ENCODE data around the gene PHOX2A. TPM values are rescaled to one million over a fixed set of nuclear protein-coding genes. Genes with fewer than 3 reads are reported as not detected.

PHOX2A gene
- total RNA-seq, 1 experiment from 2014 or later, result 1.6 TPM

DNA sequence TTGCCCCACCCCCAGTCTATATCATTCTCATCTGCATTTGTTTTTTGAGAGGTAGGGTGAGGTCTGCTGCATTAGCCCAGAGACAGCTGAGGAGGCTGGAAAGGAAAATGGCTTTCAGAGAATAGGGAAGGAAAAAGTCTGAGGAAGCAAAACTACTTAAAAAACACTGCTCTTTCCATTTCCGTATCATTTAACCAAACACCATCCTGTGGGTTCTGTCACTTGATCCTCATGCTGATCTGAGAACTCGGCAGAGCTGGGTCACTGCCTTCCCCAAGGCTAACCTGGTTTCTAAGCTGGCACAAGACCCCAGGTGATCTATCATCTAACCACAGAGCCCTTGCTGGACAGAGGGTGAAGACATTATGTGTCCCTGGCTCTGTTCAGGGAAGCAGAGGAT, 26.1 kb downstream of the PHOX2A start (continued):
- TF ChIP-seq, protein P1, sequence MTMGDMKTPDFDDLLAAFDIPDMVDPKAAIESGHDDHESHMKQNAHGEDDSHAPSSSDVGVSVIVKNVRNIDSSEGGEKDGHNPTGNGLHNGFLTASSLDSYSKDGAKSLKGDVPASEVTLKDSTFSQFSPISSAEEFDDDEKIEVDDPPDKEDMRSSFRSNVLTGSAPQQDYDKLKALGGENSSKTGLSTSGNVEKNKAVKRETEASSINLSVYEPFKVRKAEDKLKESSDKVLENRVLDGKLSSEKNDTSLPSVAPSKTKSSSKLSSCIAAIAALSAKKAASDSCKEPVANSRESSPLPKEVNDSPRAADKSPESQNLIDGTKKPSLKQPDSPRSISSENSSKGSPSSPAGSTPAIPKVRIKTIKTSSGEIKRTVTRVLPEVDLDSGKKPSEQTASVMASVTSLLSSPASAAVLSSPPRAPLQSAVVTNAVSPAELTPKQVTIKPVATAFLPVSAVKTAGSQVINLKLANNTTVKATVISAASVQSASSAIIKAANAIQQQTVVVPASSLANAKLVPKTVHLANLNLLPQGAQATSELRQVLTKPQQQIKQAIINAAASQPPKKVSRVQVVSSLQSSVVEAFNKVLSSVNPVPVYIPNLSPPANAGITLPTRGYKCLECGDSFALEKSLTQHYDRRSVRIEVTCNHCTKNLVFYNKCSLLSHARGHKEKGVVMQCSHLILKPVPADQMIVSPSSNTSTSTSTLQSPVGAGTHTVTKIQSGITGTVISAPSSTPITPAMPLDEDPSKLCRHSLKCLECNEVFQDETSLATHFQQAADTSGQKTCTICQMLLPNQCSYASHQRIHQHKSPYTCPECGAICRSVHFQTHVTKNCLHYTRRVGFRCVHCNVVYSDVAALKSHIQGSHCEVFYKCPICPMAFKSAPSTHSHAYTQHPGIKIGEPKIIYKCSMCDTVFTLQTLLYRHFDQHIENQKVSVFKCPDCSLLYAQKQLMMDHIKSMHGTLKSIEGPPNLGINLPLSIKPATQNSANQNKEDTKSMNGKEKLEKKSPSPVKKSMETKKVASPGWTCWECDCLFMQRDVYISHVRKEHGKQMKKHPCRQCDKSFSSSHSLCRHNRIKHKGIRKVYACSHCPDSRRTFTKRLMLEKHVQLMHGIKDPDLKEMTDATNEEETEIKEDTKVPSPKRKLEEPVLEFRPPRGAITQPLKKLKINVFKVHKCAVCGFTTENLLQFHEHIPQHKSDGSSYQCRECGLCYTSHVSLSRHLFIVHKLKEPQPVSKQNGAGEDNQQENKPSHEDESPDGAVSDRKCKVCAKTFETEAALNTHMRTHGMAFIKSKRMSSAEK (CRISPR knock-in tag; IDR thresholded peaks at IDR 0.05; ENCODE audit: borderline replicate concordance), result no peak
- TF ChIP-seq, protein P2, sequence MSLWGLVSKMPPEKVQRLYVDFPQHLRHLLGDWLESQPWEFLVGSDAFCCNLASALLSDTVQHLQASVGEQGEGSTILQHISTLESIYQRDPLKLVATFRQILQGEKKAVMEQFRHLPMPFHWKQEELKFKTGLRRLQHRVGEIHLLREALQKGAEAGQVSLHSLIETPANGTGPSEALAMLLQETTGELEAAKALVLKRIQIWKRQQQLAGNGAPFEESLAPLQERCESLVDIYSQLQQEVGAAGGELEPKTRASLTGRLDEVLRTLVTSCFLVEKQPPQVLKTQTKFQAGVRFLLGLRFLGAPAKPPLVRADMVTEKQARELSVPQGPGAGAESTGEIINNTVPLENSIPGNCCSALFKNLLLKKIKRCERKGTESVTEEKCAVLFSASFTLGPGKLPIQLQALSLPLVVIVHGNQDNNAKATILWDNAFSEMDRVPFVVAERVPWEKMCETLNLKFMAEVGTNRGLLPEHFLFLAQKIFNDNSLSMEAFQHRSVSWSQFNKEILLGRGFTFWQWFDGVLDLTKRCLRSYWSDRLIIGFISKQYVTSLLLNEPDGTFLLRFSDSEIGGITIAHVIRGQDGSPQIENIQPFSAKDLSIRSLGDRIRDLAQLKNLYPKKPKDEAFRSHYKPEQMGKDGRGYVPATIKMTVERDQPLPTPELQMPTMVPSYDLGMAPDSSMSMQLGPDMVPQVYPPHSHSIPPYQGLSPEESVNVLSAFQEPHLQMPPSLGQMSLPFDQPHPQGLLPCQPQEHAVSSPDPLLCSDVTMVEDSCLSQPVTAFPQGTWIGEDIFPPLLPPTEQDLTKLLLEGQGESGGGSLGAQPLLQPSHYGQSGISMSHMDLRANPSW (CRISPR knock-in tag; conservative IDR thresholded peaks at IDR 0.05; ENCODE audit: low read depth), result no peak
- no peak for TF ChIP-seq PRRX2 (CRISPR knock-in tag; IDR thresholded peaks at IDR 0.05)
- TF ChIP-seq, protein P3, sequence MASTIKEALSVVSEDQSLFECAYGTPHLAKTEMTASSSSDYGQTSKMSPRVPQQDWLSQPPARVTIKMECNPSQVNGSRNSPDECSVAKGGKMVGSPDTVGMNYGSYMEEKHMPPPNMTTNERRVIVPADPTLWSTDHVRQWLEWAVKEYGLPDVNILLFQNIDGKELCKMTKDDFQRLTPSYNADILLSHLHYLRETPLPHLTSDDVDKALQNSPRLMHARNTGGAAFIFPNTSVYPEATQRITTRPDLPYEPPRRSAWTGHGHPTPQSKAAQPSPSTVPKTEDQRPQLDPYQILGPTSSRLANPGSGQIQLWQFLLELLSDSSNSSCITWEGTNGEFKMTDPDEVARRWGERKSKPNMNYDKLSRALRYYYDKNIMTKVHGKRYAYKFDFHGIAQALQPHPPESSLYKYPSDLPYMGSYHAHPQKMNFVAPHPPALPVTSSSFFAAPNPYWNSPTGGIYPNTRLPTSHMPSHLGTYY (CRISPR knock-in tag; IDR thresholded peaks at IDR 0.05), result no peak

DNA sequence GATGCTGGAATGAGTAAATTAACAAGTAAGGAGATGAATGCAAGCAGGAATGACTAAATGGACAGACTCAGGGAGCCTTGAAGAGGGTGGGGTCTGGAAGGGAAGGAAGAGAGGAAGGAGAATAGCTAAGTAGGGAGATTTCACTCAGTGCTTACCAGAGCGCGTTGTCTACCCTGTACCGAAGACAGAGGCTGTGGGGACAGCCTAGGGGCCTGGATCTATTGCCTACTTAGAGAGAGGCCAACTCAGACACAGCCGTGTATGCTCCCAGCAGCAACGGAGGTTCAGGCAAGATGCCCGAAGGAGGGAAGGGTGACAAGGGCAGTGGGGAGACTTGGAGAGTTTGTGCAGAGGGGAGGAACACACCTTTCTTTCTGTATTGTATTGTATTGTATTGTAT, 27.3 kb downstream of the PHOX2A start, which contains the start of gene FOLR2:
Gene FOLR2, plus strand, starts transcription at position 157 of the 400 bp plus-strand sequence. CDS start 1,791 bp downstream, outside the sequence.
- no peak within 1 kb of the TSS for H3K27ac Mint-ChIP-seq
- peaks cover 39% of the 10 kb centered on the region for H3K27me3 Mint-ChIP-seq (ENCODE audit: low read depth)
- H3K4me1 Mint-ChIP-seq, result peaks cover 8% of the 10 kb centered on the region
- DNase-seq (ENCODE audit: low spot score), result no peak
- no peaks in the 10 kb centered on the region for H3K36me3 Mint-ChIP-seq
- no peak within 1 kb of the TSS for H3K4me3 Mint-ChIP-seq
- CTCF ChIA-PET, result interaction anchor here (1.0 to 1.1 kb wide), 2 partner anchors 22 to 73 kb away, joined by 3 to 4 read pairs; no protein-coding TSS in a partner anchor
- no peak for ATAC-seq
- POLR2A ChIA-PET, result no interaction called here
- no peaks in the 10 kb centered on the region for H3K9me3 Mint-ChIP-seq
- TF ChIP-seq, protein P4, sequence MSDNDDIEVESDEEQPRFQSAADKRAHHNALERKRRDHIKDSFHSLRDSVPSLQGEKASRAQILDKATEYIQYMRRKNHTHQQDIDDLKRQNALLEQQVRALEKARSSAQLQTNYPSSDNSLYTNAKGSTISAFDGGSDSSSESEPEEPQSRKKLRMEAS (CRISPR knock-in tag; IDR thresholded peaks at IDR 0.05), result no peak
- TF ChIP-seq NFE2L1 (CRISPR knock-in tag; IDR thresholded peaks at IDR 0.05) (no peak), RORB (CRISPR knock-in tag; IDR thresholded peaks at IDR 0.05) (no peak), NR2C2 (CRISPR knock-in tag; IDR thresholded peaks at IDR 0.05) (no peak), TEAD1 (CRISPR knock-in tag; IDR thresholded peaks at IDR 0.05) (no peak), GRHL2 (CRISPR knock-in tag; IDR thresholded peaks at IDR 0.05; ENCODE audit: insufficient replicate concordance, severe bottlenecking) (no peak), ETV6 (CRISPR knock-in tag; IDR thresholded peaks at IDR 0.05) (no peak), OVOL2 (CRISPR knock-in tag; IDR thresholded peaks at IDR 0.05; ENCODE audit: borderline replicate concordance) (no peak), SP1 (CRISPR knock-in tag; conservative IDR thresholded peaks at IDR 0.05) (no peak), ATF1 (CRISPR knock-in tag; IDR thresholded peaks at IDR 0.05) (no peak), TP53 (CRISPR knock-in tag; IDR thresholded peaks at IDR 0.05) (no peak), CREM (CRISPR knock-in tag; IDR thresholded peaks at IDR 0.05) (no peak), KAT7 (CRISPR knock-in tag; IDR thresholded peaks at IDR 0.05; ENCODE audit: borderline replicate concordance) (no peak), ZNF671 (CRISPR knock-in tag; IDR thresholded peaks at IDR 0.05) (no peak), CREB1 (CRISPR knock-in tag; IDR thresholded peaks at IDR 0.05) (no peak)
- TF ChIP-seq, protein P5, sequence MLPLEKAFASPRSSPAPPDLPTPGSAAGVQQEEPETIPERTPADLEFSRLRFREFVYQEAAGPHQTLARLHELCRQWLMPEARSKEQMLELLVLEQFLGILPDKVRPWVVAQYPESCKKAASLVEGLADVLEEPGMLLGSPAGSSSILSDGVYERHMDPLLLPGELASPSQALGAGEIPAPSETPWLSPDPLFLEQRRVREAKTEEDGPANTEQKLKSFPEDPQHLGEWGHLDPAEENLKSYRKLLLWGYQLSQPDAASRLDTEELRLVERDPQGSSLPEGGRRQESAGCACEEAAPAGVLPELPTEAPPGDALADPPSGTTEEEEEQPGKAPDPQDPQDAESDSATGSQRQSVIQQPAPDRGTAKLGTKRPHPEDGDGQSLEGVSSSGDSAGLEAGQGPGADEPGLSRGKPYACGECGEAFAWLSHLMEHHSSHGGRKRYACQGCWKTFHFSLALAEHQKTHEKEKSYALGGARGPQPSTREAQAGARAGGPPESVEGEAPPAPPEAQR (CRISPR knock-in tag; IDR thresholded peaks at IDR 0.05), result no peak
- TF ChIP-seq, protein P6, sequence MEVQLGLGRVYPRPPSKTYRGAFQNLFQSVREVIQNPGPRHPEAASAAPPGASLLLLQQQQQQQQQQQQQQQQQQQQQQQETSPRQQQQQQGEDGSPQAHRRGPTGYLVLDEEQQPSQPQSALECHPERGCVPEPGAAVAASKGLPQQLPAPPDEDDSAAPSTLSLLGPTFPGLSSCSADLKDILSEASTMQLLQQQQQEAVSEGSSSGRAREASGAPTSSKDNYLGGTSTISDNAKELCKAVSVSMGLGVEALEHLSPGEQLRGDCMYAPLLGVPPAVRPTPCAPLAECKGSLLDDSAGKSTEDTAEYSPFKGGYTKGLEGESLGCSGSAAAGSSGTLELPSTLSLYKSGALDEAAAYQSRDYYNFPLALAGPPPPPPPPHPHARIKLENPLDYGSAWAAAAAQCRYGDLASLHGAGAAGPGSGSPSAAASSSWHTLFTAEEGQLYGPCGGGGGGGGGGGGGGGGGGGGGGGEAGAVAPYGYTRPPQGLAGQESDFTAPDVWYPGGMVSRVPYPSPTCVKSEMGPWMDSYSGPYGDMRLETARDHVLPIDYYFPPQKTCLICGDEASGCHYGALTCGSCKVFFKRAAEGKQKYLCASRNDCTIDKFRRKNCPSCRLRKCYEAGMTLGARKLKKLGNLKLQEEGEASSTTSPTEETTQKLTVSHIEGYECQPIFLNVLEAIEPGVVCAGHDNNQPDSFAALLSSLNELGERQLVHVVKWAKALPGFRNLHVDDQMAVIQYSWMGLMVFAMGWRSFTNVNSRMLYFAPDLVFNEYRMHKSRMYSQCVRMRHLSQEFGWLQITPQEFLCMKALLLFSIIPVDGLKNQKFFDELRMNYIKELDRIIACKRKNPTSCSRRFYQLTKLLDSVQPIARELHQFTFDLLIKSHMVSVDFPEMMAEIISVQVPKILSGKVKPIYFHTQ (CRISPR knock-in tag; IDR thresholded peaks at IDR 0.05), result no peak

All from WTC11 (cell line).